Epithelial cell of esophagus (primary cell): ENCODE measurements around the gene CDK5RAP1.
A peak's percentile ranks its signal among the peaks of the same experiment; 100 is the strongest.

Experiments
- DNase-seq: peaks from one replicate; pipeline ENCODE4 v3.0.0; 2010; ENCODE audit warnings: low read depth
- H3K4me3 ChIP-seq: 2 replicates; pipeline ENCODE4 v1.5.1; 2011; ENCODE audit warnings: mild to moderate bottlenecking, low read length, control low read depth
- CTCF ChIP-seq: IDR thresholded peaks from 2 replicates; pipeline ENCODE4 v1.5.1; 2011; ENCODE audit warnings: low read depth, mild to moderate bottlenecking, low read length, control low read depth, inconsistent platforms; ENCODE audit not compliant: insufficient read depth; ENCODE audit errors: missing control alignments

The CDK5RAP1 gene

DNA sequence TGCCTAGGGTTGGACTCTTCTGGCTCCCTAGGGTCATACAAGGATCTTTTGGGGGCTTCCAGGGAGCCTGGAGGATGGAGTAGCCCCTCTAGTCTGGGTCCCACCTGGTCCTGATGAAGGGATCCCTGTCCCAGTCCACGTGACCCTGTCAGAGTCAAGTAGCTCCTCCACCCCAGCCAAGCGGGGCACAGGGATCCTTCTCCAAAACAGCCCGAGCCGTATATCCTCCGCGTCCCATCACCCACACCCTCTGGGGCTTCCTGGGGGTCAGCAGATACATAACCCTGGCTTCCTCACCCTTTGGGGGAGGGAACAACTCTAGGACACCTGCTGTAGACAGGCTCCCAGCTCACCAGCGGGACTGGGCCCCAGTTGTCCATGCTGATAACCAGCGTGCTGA, 90.3 kb downstream of the CDK5RAP1 start:
- DNase-seq: no peak
- H3K4me3 ChIP-seq: no peak overlapping the region
- TF ChIP-seq CTCF: no peak

DNA sequence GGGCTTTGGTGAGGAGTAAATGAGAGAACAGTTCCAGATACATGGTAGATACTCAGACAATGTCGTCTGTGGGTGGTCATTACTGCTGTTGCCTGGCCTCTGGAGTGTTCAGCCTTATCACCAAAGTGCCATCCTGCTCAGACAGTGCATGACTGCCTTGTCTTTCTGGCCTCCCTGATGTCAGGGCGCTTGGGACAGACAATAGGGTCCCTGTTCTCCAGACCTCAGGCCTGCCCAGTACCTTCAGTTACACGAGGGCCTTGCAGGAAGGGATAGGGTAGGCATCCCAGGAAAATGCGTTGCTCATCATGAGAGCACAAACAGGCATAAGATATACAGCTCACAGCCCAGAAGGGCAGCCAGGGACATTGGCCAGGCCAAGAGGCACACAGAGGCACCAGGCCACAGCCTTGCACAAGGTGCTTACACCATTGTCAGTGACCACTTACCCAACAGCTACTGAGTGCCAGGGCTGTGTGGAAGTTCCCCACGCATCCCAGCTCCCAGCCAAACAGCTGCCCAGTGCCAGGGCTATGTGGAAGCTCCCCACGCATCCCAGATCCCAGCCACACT, 90.9 kb downstream of the CDK5RAP1 start:
- DNase-seq: no peak
- TF ChIP-seq CTCF: no peak
- no peak overlapping the region for H3K4me3 ChIP-seq

- no peak overlapping the region for H3K4me3 ChIP-seq
- peak; percentile 24 for DNase-seq
- TF ChIP-seq CTCF: no peak
Measured at GRCh38 chr20:33309631-33310030, 91.7 kb downstream of the CDK5RAP1 start.
